ENCODE results near the gene FAM24B. TPM values are rescaled to one million over a fixed set of nuclear protein-coding genes. Genes with fewer than 3 reads are reported as not detected.
A peak's percentile ranks its signal among the peaks of the same experiment; 100 is the strongest.
"Not testable (repeated sequence)": the region's sequence is repeated elsewhere in the genome, so short reads cannot be mapped to it uniquely, and the experiment has no call there.

Gene FAM24B
- total and polyA plus RNA-seq, 5 donors from 2014 or later = 5.5 to 17.2 (median 10.6) TPM

DNA sequence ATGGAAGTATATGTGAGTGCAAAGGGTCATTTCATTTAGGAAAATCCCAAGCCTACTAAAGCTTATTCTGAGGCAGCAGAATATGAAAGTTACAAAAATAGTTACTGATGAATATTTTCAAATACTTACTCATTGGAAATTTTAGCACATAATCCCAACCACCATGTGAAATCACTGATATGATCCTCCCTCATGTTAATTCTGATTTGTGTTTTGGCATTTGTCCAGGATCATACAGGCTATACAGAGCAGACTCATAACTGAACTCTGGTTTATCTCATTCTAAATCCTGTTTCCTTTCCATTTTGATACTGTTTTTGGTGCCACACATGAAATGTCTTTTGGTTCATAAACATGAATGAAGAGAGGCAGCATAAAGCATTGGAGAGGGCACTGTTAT is 3.4 kb upstream of the FAM24B start:
- Histone ChIP-seq H3K27ac (ENCODE audit: insufficient read depth, low read length, poor library complexity, severe bottlenecking) (no peak overlapping the region), H3K27me3 (ENCODE audit: control insufficient read depth, insufficient read depth, low read length) (no peaks in the 10 kb centered on the region), H3K9me3 (ENCODE audit: control insufficient read depth in 2 of 2, low read length in 2 of 2) (no peaks in the 10 kb centered on the region), H3K4me3 (ENCODE audit: low read depth, low read length) (no peak overlapping the region), H3K36me3 (ENCODE audit: control insufficient read depth, insufficient read depth, low read length) (no peaks in the 10 kb centered on the region), H3K4me1 (ENCODE audit: control insufficient read depth, insufficient read depth, low read length, poor library complexity, severe bottlenecking) (peaks cover 18% of the 10 kb centered on the region)
- H3K4me1 Mint-ChIP-seq = peaks cover 10 to 30% (median 20%) of the 10 kb centered on the region in 4 donors
- DNase-seq (no peak), ATAC-seq (ENCODE audit: low read depth in 2 of 2) (no peak)
- H3K27ac Mint-ChIP-seq = no peak overlapping the region
- peaks cover 7% of the 10 kb centered on the region for H3K36me3 Mint-ChIP-seq
- no peaks in the 10 kb centered on the region for H3K27me3 Mint-ChIP-seq
- peak overlapping the region in 1 of 4 donors; percentile 41 for H3K4me3 Mint-ChIP-seq
- no peaks in the 10 kb centered on the region for H3K9me3 Mint-ChIP-seq

GRCh38 chr10:122878799-122879338 is 512 bp downstream of the FAM24B start:
- Mint-ChIP-seq H3K36me3 (peaks cover 5% of the 10 kb centered on the region), H3K4me3 (peak overlapping the region; percentile 91 to 98 (median 94)), H3K9me3 (peaks cover 0 to 3% (median 0%) of the 10 kb centered on the region in 7 donors), H3K4me1 (peaks cover 23 to 59% (median 47%) of the 10 kb centered on the region in 4 donors), H3K27ac (peak overlapping the region; percentile 90 to 94 (median 91)), H3K27me3 (no peaks in the 10 kb centered on the region)
- H3K4me3 ChIP-seq (ENCODE audit: low read depth, low read length) = peak overlapping the region; percentile 95
- DNase-seq (peak in 1 of 3 donors; percentile 38), ATAC-seq (ENCODE audit: low read depth in 2 of 2) (no peak)
- peaks cover 35% of the 10 kb centered on the region for H3K4me1 ChIP-seq (ENCODE audit: control insufficient read depth, insufficient read depth, low read length, poor library complexity, severe bottlenecking)
- peak overlapping the region; percentile 86 for H3K27ac ChIP-seq (ENCODE audit: insufficient read depth, low read length, poor library complexity, severe bottlenecking)
- no peaks in the 10 kb centered on the region for H3K9me3 ChIP-seq (ENCODE audit: control insufficient read depth in 2 of 2, low read length in 2 of 2)
- no peaks in the 10 kb centered on the region for H3K36me3 ChIP-seq (ENCODE audit: control insufficient read depth, insufficient read depth, low read length)
- H3K27me3 ChIP-seq (ENCODE audit: control insufficient read depth, insufficient read depth, low read length) = no peaks in the 10 kb centered on the region

DNA sequence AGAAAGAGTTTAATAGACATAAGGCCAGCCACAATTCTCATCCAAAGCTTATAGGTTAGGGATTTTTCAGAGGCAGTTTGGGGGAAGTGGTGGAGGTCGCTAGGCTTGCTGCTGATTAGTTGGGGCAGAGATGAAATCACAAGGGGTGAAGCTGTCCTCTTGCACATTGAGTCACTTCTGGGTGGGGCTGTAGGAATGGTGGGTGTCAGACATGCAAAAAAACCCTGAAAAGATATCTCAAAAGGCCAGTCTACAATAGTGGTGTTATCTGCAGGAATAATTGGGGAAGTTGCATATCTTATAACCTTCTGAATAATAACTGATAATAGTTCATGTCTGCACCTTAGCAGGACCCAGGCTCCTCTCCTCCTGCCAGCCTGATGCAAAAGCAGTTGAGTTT is 2.1 kb downstream of the FAM24B start:
- Histone ChIP-seq H3K4me1 (ENCODE audit: control insufficient read depth, insufficient read depth, low read length, poor library complexity, severe bottlenecking) (peaks cover 35% of the 10 kb centered on the region), H3K27ac (ENCODE audit: insufficient read depth, low read length, poor library complexity, severe bottlenecking) (no peak overlapping the region), H3K4me3 (ENCODE audit: low read depth, low read length) (peak overlapping the region; percentile 10), H3K27me3 (ENCODE audit: control insufficient read depth, insufficient read depth, low read length) (no peaks in the 10 kb centered on the region), H3K9me3 (ENCODE audit: control insufficient read depth in 2 of 2, low read length in 2 of 2) (no peaks in the 10 kb centered on the region), H3K36me3 (ENCODE audit: control insufficient read depth, insufficient read depth, low read length) (no peaks in the 10 kb centered on the region)
- peak overlapping the region in 2 of 3 donors; percentile 6 to 37 for H3K27ac Mint-ChIP-seq
- peaks cover 5% of the 10 kb centered on the region for H3K36me3 Mint-ChIP-seq
- no peak for DNase-seq
- H3K4me3 Mint-ChIP-seq = peak overlapping the region; percentile 48 to 70 (median 62)
- no peak for ATAC-seq (ENCODE audit: low read depth in 2 of 2)
- H3K27me3 Mint-ChIP-seq = no peaks in the 10 kb centered on the region
- H3K4me1 Mint-ChIP-seq = peaks cover 23 to 63% (median 51%) of the 10 kb centered on the region in 4 donors
- peaks cover 0 to 4% (median 0%) of the 10 kb centered on the region in 7 donors for H3K9me3 Mint-ChIP-seq

DNA sequence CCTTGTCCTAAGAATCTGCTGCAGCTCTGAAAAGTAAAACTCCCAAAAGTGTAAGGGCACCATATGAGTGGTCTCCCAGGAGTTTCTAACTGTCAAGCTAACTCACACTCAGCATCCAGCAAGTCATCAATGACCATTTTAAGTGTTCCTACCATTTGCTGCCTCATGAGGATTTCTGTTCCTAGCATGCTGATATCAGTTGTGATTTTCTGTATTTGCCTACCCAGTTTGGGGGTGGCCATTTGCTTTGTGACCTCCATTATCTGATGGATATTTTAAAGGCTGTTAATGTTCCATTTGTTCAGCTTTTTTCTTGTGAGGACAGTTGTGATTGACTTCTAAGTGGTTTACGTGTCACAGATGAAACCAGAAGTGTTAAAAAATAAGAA is 2.9 kb downstream of the FAM24B start:
- ATAC-seq (ENCODE audit: low read depth in 2 of 2) = no peak

DNA sequence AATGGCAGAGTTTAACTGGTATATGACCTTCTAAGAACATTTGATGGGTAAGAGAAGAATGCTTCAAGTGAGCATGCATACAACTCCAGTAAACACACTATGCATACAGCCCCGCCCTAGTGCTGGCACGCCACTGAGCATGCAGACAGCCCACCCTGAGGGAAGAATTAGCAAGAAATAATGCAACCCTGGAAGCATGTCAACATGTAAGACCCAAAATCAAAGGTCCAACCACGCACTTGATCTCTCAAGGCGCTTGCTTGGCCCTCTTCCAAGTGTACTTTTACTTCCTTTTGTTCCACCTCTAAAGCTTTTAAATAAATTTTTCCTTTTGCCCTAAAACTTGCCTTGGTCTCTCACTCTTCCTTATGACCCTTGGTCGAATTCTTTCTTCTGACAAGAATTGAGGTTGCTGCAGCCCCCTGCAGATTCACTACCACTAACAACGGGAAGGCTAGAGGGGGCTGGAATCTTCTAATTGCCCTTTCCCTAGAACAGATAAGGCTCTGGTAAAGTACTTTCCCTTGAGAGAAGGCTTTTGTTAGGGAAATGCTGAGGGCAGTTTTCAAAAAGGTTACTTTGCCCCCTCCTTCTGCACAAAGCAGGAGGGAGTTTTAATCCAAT is 3.4 kb downstream of the FAM24B start:
- H3K4me1 ChIP-seq (ENCODE audit: control insufficient read depth, insufficient read depth, low read length, poor library complexity, severe bottlenecking) = peaks cover 35% of the 10 kb centered on the region
- peaks cover 9% of the 10 kb centered on the region for H3K36me3 Mint-ChIP-seq
- peak overlapping the region in 2 of 4 donors; percentile 19 to 33 for H3K4me3 Mint-ChIP-seq

More for the DNA sequence above, 2.9 kb downstream of the FAM24B start:
- Mint-ChIP-seq H3K4me3 (peak overlapping the region in 1 of 4 donors; percentile 19), H3K27ac (no peak overlapping the region), H3K36me3 (peaks cover 9% of the 10 kb centered on the region), H3K27me3 (no peaks in the 10 kb centered on the region), H3K4me1 (peaks cover 23 to 63% (median 52%) of the 10 kb centered on the region in 4 donors), H3K9me3 (peaks cover 0 to 4% (median 0%) of the 10 kb centered on the region in 7 donors)
- Histone ChIP-seq H3K27me3 (ENCODE audit: control insufficient read depth, insufficient read depth, low read length) (no peaks in the 10 kb centered on the region), H3K27ac (ENCODE audit: insufficient read depth, low read length, poor library complexity, severe bottlenecking) (no peak overlapping the region), H3K4me1 (ENCODE audit: control insufficient read depth, insufficient read depth, low read length, poor library complexity, severe bottlenecking) (peaks cover 35% of the 10 kb centered on the region), H3K4me3 (ENCODE audit: low read depth, low read length) (no peak overlapping the region), H3K9me3 (ENCODE audit: control insufficient read depth in 2 of 2, low read length in 2 of 2) (no peaks in the 10 kb centered on the region), H3K36me3 (ENCODE audit: control insufficient read depth, insufficient read depth, low read length) (no peaks in the 10 kb centered on the region)
- DNase-seq = no peak

GRCh38 chr10:122871947-122872346 is 7.4 kb downstream of the FAM24B start:
- not testable (repeated sequence) for H3K36me3 ChIP-seq (ENCODE audit: control insufficient read depth, insufficient read depth, low read length); H3K4me1 ChIP-seq (ENCODE audit: control insufficient read depth, insufficient read depth, low read length, poor library complexity, severe bottlenecking); H3K4me3 ChIP-seq (ENCODE audit: low read depth, low read length); H3K9me3 ChIP-seq (ENCODE audit: control insufficient read depth in 2 of 2, low read length in 2 of 2); H3K27ac Mint-ChIP-seq; H3K4me3 Mint-ChIP-seq; H3K27ac ChIP-seq (ENCODE audit: insufficient read depth, low read length, poor library complexity, severe bottlenecking); H3K27me3 ChIP-seq (ENCODE audit: control insufficient read depth, insufficient read depth, low read length); ATAC-seq (ENCODE audit: low read depth in 2 of 2); DNase-seq; H3K27me3 Mint-ChIP-seq
- peaks cover 0 to 14% (median 3%) of the 10 kb centered on the region in 7 donors for H3K9me3 Mint-ChIP-seq
- peaks cover 15% of the 10 kb centered on the region for H3K36me3 Mint-ChIP-seq
- H3K4me1 Mint-ChIP-seq = peaks cover 13 to 52% (median 36%) of the 10 kb centered on the region in 4 donors

More for the DNA sequence above, 3.4 kb downstream of the FAM24B start:
- Histone ChIP-seq H3K36me3 (ENCODE audit: control insufficient read depth, insufficient read depth, low read length) (no peaks in the 10 kb centered on the region), H3K27me3 (ENCODE audit: control insufficient read depth, insufficient read depth, low read length) (no peaks in the 10 kb centered on the region), H3K27ac (ENCODE audit: insufficient read depth, low read length, poor library complexity, severe bottlenecking) (no peak overlapping the region), H3K4me3 (ENCODE audit: low read depth, low read length) (no peak overlapping the region), H3K9me3 (ENCODE audit: control insufficient read depth in 2 of 2, low read length in 2 of 2) (no peaks in the 10 kb centered on the region)
- Mint-ChIP-seq H3K27ac (no peak overlapping the region), H3K4me1 (peaks cover 23 to 63% (median 52%) of the 10 kb centered on the region in 4 donors), H3K9me3 (peaks cover 0 to 4% (median 0%) of the 10 kb centered on the region in 7 donors), H3K27me3 (no peaks in the 10 kb centered on the region)
- ATAC-seq (ENCODE audit: low read depth in 2 of 2) (no peak), DNase-seq (no peak)

DNA sequence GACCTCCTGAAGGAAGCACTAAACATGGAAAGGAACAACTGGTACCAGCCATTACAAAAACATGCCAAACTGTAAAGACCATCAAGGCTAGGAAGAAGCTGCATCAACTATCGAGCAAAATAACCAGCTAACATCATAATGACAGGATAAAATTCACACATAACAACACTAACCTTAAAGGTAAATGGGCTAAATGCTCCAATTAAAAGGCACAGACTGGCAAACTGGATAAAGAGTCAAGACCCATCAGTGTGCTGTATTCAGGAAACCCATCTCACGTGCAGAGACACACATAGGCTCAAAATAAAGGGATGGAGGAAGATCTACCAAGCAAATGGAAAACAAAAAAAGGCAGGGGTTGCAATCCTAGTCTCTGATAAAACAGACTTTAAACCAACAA is 10.6 kb downstream of the FAM24B start:
- H3K36me3 Mint-ChIP-seq = peaks cover 10% of the 10 kb centered on the region
- H3K27me3 Mint-ChIP-seq; H3K27ac Mint-ChIP-seq; DNase-seq; H3K4me1 ChIP-seq (ENCODE audit: control insufficient read depth, insufficient read depth, low read length, poor library complexity, severe bottlenecking); H3K9me3 ChIP-seq (ENCODE audit: control insufficient read depth in 2 of 2, low read length in 2 of 2); H3K27me3 ChIP-seq (ENCODE audit: control insufficient read depth, insufficient read depth, low read length); H3K4me3 Mint-ChIP-seq; H3K36me3 ChIP-seq (ENCODE audit: control insufficient read depth, insufficient read depth, low read length); H3K27ac ChIP-seq (ENCODE audit: insufficient read depth, low read length, poor library complexity, severe bottlenecking); H3K4me3 ChIP-seq (ENCODE audit: low read depth, low read length); ATAC-seq (ENCODE audit: low read depth in 2 of 2): not testable (repeated sequence)
- H3K4me1 Mint-ChIP-seq = peaks cover 9 to 43% (median 29%) of the 10 kb centered on the region in 4 donors
- H3K9me3 Mint-ChIP-seq = peaks cover 0 to 14% (median 3%) of the 10 kb centered on the region in 7 donors
